Fibroblast of lung (primary cell): Measurements from ENCODE around the gene HOXD11. TPM values are rescaled to one million over a fixed set of nuclear protein-coding genes. Genes with fewer than 3 reads are reported as not detected.

Experiments used
- DNase-seq, 2 donors: peaks; one replicate each; pipeline versions ENCODE4 v3.0.0 to v3.0.0-alpha.2; 2010; ENCODE audit warnings: low read depth in 2 of 2
- H2AFZ ChIP-seq: 2 replicates; pipeline ENCODE4 v1.5.1; 2012; ENCODE audit warnings: low read length, control low read depth, inconsistent platforms
- H3K27ac ChIP-seq: 2 replicates; pipeline ENCODE4 v1.5.1; 2011; ENCODE audit warnings: low read length, control low read depth; ENCODE audit not compliant: insufficient read depth
- H3K27me3 ChIP-seq: 2 replicates; pipeline ENCODE4 v1.5.1; 2011; ENCODE audit warnings: mild to moderate bottlenecking, low read length; ENCODE audit not compliant: control insufficient read depth, insufficient read depth
- H3K36me3 ChIP-seq: 2 replicates; pipeline ENCODE4 v1.5.1; 2011; ENCODE audit warnings: low read length; ENCODE audit not compliant: control insufficient read depth, insufficient read depth
- H3K4me1 ChIP-seq: 2 replicates; pipeline ENCODE4 v1.5.1; 2011; ENCODE audit warnings: low read length; ENCODE audit not compliant: control insufficient read depth, insufficient read depth; ENCODE audit errors: extremely low read depth
- H3K4me2 ChIP-seq: 2 replicates; pipeline ENCODE4 v1.5.1; 2011; ENCODE audit warnings: low read length, control low read depth; ENCODE audit not compliant: insufficient read depth; ENCODE audit errors: extremely low read depth
- H3K4me3 ChIP-seq, 4 experiments: fragments of 200-600 bp in 1 of 4; sonication (generic) in 1 of 4; replicated peaks in 1 of 4; 2 replicates each; pipeline ENCODE4 v1.5.1; 2011 to 2016; ENCODE audit warnings: low read length in 4 of 4, low read depth in 3 of 4, mild to moderate bottlenecking in 3 of 4, control low read depth in 2 of 4, inconsistent platforms in 1 of 4, mixed read lengths in 1 of 4; ENCODE audit not compliant: insufficient read depth in 1 of 4; ENCODE audit errors: control extremely low read depth in 1 of 4
- H3K79me2 ChIP-seq: 2 replicates; pipeline ENCODE4 v1.5.1; 2012; ENCODE audit warnings: mild to moderate bottlenecking, low read length, inconsistent platforms; ENCODE audit not compliant: control insufficient read depth, insufficient read depth
- H3K9ac ChIP-seq: 2 replicates; pipeline ENCODE4 v1.5.1; 2011; ENCODE audit warnings: mild to moderate bottlenecking, low read length, control low read depth; ENCODE audit not compliant: insufficient read depth
- H3K9me3 ChIP-seq: 2 replicates; pipeline ENCODE4 v1.5.1; 2012; ENCODE audit warnings: low read depth, low read length; ENCODE audit not compliant: control insufficient read depth, insufficient read depth
- H4K20me1 ChIP-seq: 2 replicates; pipeline ENCODE4 v1.5.1; 2011; ENCODE audit warnings: low read length; ENCODE audit not compliant: control insufficient read depth, insufficient read depth; ENCODE audit errors: extremely low read depth
- EZH2 ChIP-seq: IDR thresholded peaks from 2 replicates; pipeline ENCODE4 v1.5.1; 2012; ENCODE audit warnings: low read length, control low read depth, mild to moderate bottlenecking; ENCODE audit errors: missing control alignments
- polyA plus RNA-seq, 2 donors: library from polyadenylated mRNA; depleted of rRNA in 1 of 2; stranded (reverse) in 1 of 2; unstranded in 1 of 2; fragments of >200 nt; gene quantifications; 2 replicates each; pipeline ENCODE4 v1.2.1, GENCODE V29; 2011 to 2012; ENCODE audit warnings: missing spikeins in 1 of 2
- total RNA-seq: library from RNA; depleted of rRNA; stranded (reverse); fragments of >200 nt; gene quantifications from 2 replicates; pipeline ENCODE4 v1.2.1, GENCODE V29; 2014
- TF ChIP-seq, protein P1 (sequence below), 2 donors: IDR thresholded peaks in 1 of 2; conservative IDR thresholded peaks in 1 of 2; 1 replicate in 1 of 2; 2 replicates in 1 of 2; pipeline ENCODE4 v1.5.1; 2011 to 2012; ENCODE audit warnings: low read length in 2 of 2, control low read depth in 1 of 2, inconsistent platforms in 1 of 2, low read depth in 1 of 2, mild to moderate bottlenecking in 1 of 2

The HOXD11 gene
- total and polyA plus RNA-seq, 2 donors (not counting 1 experiment from before 2014, with no cell fraction given): not detected

DNA sequence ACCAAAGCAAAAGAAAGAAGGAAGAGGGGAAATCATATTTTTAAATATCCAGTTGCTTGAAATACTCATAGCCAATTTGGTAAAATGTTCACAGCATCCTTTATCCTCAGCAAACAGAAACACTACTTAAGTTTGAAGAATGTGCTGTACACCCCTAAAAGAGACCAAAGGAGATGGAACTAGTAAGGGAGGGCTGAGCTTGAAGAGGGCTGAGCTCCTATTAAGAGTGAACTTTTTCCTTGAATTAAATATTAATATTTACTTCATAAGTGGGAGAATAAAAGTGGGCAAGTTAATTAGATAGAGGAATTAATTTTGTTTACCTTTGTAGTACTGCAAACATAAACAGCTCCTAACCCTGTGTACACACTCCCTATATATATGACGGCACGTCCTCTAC is 30.3 kb upstream of the HOXD11 start:
- H3K4me1 ChIP-seq: no peaks in the 10 kb centered on the region
- no peaks in the 10 kb centered on the region for H3K9me3 ChIP-seq
- no peak overlapping the region for H3K4me3 ChIP-seq
- H2AFZ ChIP-seq: no peak overlapping the region
- no peak for TF ChIP-seq EZH2
- TF ChIP-seq, protein P1, sequence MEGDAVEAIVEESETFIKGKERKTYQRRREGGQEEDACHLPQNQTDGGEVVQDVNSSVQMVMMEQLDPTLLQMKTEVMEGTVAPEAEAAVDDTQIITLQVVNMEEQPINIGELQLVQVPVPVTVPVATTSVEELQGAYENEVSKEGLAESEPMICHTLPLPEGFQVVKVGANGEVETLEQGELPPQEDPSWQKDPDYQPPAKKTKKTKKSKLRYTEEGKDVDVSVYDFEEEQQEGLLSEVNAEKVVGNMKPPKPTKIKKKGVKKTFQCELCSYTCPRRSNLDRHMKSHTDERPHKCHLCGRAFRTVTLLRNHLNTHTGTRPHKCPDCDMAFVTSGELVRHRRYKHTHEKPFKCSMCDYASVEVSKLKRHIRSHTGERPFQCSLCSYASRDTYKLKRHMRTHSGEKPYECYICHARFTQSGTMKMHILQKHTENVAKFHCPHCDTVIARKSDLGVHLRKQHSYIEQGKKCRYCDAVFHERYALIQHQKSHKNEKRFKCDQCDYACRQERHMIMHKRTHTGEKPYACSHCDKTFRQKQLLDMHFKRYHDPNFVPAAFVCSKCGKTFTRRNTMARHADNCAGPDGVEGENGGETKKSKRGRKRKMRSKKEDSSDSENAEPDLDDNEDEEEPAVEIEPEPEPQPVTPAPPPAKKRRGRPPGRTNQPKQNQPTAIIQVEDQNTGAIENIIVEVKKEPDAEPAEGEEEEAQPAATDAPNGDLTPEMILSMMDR (conservative IDR thresholded peaks at IDR 0.05 in 1 of 2, IDR thresholded peaks at IDR 0.05 in 1 of 2; ENCODE audit: low read depth in 1 of 2, low read length in 2 of 2): no peak
- H3K9ac ChIP-seq: no peak overlapping the region
- H3K36me3 ChIP-seq: no peaks in the 10 kb centered on the region
- no peak overlapping the region for H3K27ac ChIP-seq
- H3K79me2 ChIP-seq: no peaks in the 10 kb centered on the region
- no peak overlapping the region for H3K4me2 ChIP-seq
- DNase-seq: no peak
- H4K20me1 ChIP-seq: no peaks in the 10 kb centered on the region
- peaks cover 70% of the 10 kb centered on the region for H3K27me3 ChIP-seq

DNA sequence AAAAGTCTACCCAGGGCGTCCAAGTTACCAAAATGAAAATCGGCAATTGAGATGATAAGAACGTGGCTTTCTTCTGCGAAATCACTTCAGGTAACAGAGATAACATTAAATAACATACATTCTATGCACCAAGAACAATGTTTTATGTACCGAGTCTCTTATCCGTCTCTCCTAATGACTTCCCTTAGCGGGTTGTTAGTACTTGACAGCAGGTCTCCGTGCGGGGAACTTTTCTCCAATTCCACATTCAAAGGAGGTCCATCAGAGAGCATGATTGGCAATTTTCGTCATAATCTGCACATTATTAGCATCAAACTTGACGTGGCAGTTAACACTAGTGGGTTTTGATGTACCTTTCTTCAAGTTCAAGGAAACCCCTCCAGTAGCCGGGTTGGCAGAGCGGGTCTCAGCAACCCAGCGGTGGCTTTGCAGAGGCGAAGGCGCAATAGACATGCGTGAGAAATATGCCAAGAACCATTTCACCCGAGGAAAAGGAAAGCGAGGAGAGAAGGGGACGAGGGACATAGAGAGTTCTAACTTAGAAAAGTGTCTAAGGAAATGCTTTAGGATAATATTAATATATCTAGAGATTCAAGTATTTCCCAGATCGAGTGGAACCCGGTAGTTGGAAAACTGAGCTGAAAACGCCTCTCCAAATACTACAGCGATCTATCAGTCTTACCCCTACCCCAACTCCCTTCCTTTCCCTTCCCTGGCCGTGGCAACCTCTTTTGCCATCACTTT is 28.4 kb upstream of the HOXD11 start:
- Histone ChIP-seq H3K4me1 (no peaks in the 10 kb centered on the region), H3K27me3 (peaks cover 74% of the 10 kb centered on the region), H2AFZ (no peak overlapping the region), H3K36me3 (no peaks in the 10 kb centered on the region), H3K9ac (no peak overlapping the region), H4K20me1 (no peaks in the 10 kb centered on the region), H3K27ac (no peak overlapping the region), H3K4me2 (no peak overlapping the region), H3K4me3 (no peak overlapping the region), H3K79me2 (no peaks in the 10 kb centered on the region), H3K9me3 (no peaks in the 10 kb centered on the region)
- TF ChIP-seq, protein P1 (conservative IDR thresholded peaks at IDR 0.05 in 1 of 2, IDR thresholded peaks at IDR 0.05 in 1 of 2; ENCODE audit: low read depth in 1 of 2, low read length in 2 of 2): no peak
- peak; percentile 24 for TF ChIP-seq EZH2
- no peak for DNase-seq

DNA sequence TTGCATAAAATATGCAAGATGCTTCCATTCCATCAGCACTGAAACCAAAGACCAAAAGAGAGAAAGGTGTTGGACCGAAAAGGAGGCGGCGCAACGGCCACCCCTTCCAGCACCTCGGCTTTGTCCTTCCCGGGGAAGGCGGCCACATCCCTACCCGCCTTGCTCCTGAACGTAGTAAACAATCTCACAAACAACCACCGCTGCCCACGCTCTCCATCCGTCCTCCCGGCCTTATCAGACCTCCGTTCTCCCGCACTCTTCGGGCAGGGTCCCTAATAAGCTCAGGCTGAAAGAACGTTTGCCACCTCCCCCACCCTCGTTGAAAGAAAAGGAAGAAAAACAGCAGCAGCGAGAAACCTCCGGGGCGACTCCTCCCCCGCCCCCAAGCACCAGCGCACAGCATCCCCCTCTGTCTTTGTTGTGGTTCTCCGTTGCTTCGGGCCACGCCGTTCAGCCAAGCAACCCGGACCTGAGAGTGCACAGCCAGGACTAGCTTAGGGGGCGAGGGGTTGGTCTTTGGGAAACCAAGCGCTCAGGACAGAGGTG is 27.7 kb upstream of the HOXD11 start:
- H3K27ac ChIP-seq: no peak overlapping the region
- H3K36me3 ChIP-seq: no peaks in the 10 kb centered on the region
- no peak overlapping the region for H3K4me3 ChIP-seq
- peaks cover 77% of the 10 kb centered on the region for H3K27me3 ChIP-seq
- no peaks in the 10 kb centered on the region for H4K20me1 ChIP-seq
- H2AFZ ChIP-seq: no peak overlapping the region
- peak overlapping the region; percentile 32 for H3K4me2 ChIP-seq
- H3K4me1 ChIP-seq: no peaks in the 10 kb centered on the region
- no peaks in the 10 kb centered on the region for H3K79me2 ChIP-seq
- H3K9me3 ChIP-seq: no peaks in the 10 kb centered on the region
- TF ChIP-seq, protein P1 (conservative IDR thresholded peaks at IDR 0.05 in 1 of 2, IDR thresholded peaks at IDR 0.05 in 1 of 2; ENCODE audit: low read depth in 1 of 2, low read length in 2 of 2): no peak
- TF ChIP-seq EZH2: peak; percentile 44
- no peak overlapping the region for H3K9ac ChIP-seq
- DNase-seq: no peak
